Thyroid gland (tissue), 4 donors: ENCODE data around the gene RPAP2. TPM values are rescaled to one million over a fixed set of nuclear protein-coding genes. Genes with fewer than 3 reads are reported as not detected.

Experiments
- DNase-seq, 2 donors: peaks; one replicate each; pipeline ENCODE4 v3.0.0-alpha.2; 2019
- H3K27ac ChIP-seq, 3 donors: fragments of 200-600 bp; sonication (generic); 1 replicate in 2 of 3; 2 replicates in 1 of 3; pipeline ENCODE4 v1.5.1; 2016 to 2019; ENCODE audit warnings: mild to moderate bottlenecking in 1 of 3, moderate library complexity in 1 of 3
- H3K27me3 ChIP-seq: fragments of 200-600 bp; sonication (generic); one replicate; pipeline ENCODE4 v1.5.1; 2019
- H3K36me3 ChIP-seq, 2 donors: fragments of 200-600 bp; sonication (generic); one replicate each; pipeline ENCODE4 v1.5.1; 2016 to 2019
- H3K4me1 ChIP-seq, 2 donors: fragments of 200-600 bp; sonication (generic); one replicate each; pipeline ENCODE4 v1.5.1; 2017 to 2019
- H3K4me3 ChIP-seq, 3 donors: fragments of 200-600 bp; sonication (generic); replicated peaks in 1 of 3; 1 replicate in 2 of 3; 2 replicates in 1 of 3; pipeline ENCODE4 v1.5.1; 2016; ENCODE audit warnings: mild to moderate bottlenecking in 1 of 3
- H3K9me3 ChIP-seq: fragments of 200-600 bp; sonication (generic); one replicate; pipeline ENCODE4 v1.5.1; 2017
- CTCF ChIP-seq, 6 experiments: fragments of 200-600 bp in 3 of 6; fragments of 450-650 bp in 3 of 6; sonication (generic) in 3 of 6; IDR thresholded peaks; one replicate each; pipeline ENCODE4 v1.5.1; 2016 to 2019; ENCODE audit warnings: antibody characterized with exemption in 6 of 6, mild to moderate bottlenecking in 2 of 6, inconsistent platforms in 1 of 6, moderate library complexity in 1 of 6
- POLR2A ChIP-seq, 2 donors: fragments of 450-650 bp; IDR thresholded peaks; one replicate each; pipeline ENCODE4 v1.6.1; 2017; ENCODE audit warnings: antibody characterized with exemption in 2 of 2, mild to moderate bottlenecking in 2 of 2, moderate library complexity in 1 of 2
- WGBS, 2 donors: methylation state at CpG; one replicate each; pipeline ENCODE4 v1.1.5; 2017; 5-methylcytosine and 5-hydroxymethylcytosine counted together
- intact Hi-C: fragments of 100-400 bp; cut with DNase I; formaldehyde crosslinking; loops from one replicate; pipeline ENCODE4 v1.15.1; 2023
- total RNA-seq, 4 donors: library from RNA; depleted of rRNA; stranded (reverse); fragments of >200 nt; gene quantifications; one replicate each; pipeline ENCODE4 v1.2.3, GENCODE V29; 2016

RPAP2 gene
- total RNA-seq, 4 donors from 2014 or later = 8.7 to 28.0 (median 17.6) TPM

- WGBS, 2 donors = 94 to 96% methylated on average over 7 of the region's 7 CpGs
- H3K9me3 ChIP-seq = no peaks in the 10 kb centered on the region
Observed at GRCh38 chr1:92323473-92324453, 24.9 kb downstream of the RPAP2 start.

GRCh38 chr1:92324784-92325183 is 25.9 kb downstream of the RPAP2 start:
- no peaks in the 10 kb centered on the region for H3K9me3 ChIP-seq
- no peaks in the 10 kb centered on the region for H3K27me3 ChIP-seq
- no peak overlapping the region for H3K27ac ChIP-seq
- no peak for DNase-seq
- intact Hi-C loops = no loop called here
- H3K4me1 ChIP-seq = no peaks in the 10 kb centered on the region
- H3K36me3 ChIP-seq = peaks cover 10 to 28% of the 10 kb centered on the region in 2 donors
- TF ChIP-seq POLR2A (IDR thresholded peaks at IDR 0.05) (no peak), CTCF (IDR thresholded peaks at IDR 0.05) (no peak)
- H3K4me3 ChIP-seq = no peak overlapping the region

More at GRCh38 chr1:92323473-92324453, 24.9 kb downstream of the RPAP2 start:
- intact Hi-C loops = no loop called here
- Histone ChIP-seq H3K4me3 (no peak overlapping the region), H3K27me3 (no peaks in the 10 kb centered on the region), H3K36me3 (peaks cover 10 to 28% of the 10 kb centered on the region in 2 donors), H3K4me1 (no peaks in the 10 kb centered on the region), H3K27ac (no peak overlapping the region)
- TF ChIP-seq CTCF (IDR thresholded peaks at IDR 0.05) (no peak), POLR2A (IDR thresholded peaks at IDR 0.05) (no peak)
- DNase-seq = no peak

GRCh38 chr1:92326681-92327080 is 27.8 kb downstream of the RPAP2 start:
- no peak overlapping the region for H3K4me3 ChIP-seq
- intact Hi-C loops = no loop called here
- DNase-seq = no peak
- no peaks in the 10 kb centered on the region for H3K9me3 ChIP-seq
- peaks cover 10 to 20% of the 10 kb centered on the region in 2 donors for H3K36me3 ChIP-seq
- H3K27ac ChIP-seq = no peak overlapping the region
- no peak for TF ChIP-seq POLR2A (IDR thresholded peaks at IDR 0.05)
- no peak for TF ChIP-seq CTCF (IDR thresholded peaks at IDR 0.05)
- H3K4me1 ChIP-seq = no peaks in the 10 kb centered on the region
- H3K27me3 ChIP-seq = no peaks in the 10 kb centered on the region
- WGBS, 2 donors = 90 to 94% methylated on average over 1 of the region's 1 CpG

- DNase-seq = no peak
- TF ChIP-seq POLR2A (IDR thresholded peaks at IDR 0.05) = no peak
- no peak for TF ChIP-seq CTCF (IDR thresholded peaks at IDR 0.05)
- intact Hi-C loops = no loop called here
- Histone ChIP-seq H3K27ac (no peak overlapping the region), H3K4me1 (no peaks in the 10 kb centered on the region), H3K4me3 (no peak overlapping the region), H3K9me3 (no peaks in the 10 kb centered on the region), H3K27me3 (no peaks in the 10 kb centered on the region), H3K36me3 (peaks cover 10 to 20% of the 10 kb centered on the region in 2 donors)
- WGBS, 2 donors = 96% methylated on average over 4 of the region's 4 CpGs
Observed at GRCh38 chr1:92327794-92328193, 28.9 kb downstream of the RPAP2 start.
